Tibial artery (tissue), 4 donors: ENCODE results near the gene MCC.
"Not testable (repeated sequence)": the region's sequence is repeated elsewhere in the genome, so short reads cannot be mapped to it uniquely, and the experiment has no call there.

Experiments
- DNase-seq, 2 donors: peaks; one replicate each; pipeline ENCODE4 v3.0.0-alpha.2; 2019
- H3K27ac ChIP-seq, 2 donors: fragments of 200-600 bp; sonication (generic) in 1 of 2; 1 replicate in 1 of 2; 2 replicates in 1 of 2; pipeline ENCODE4 v1.5.1; 2018 to 2019; ENCODE audit warnings: mild to moderate bottlenecking in 1 of 2
- H3K27me3 ChIP-seq, 2 donors: fragments of 200-600 bp; sonication (generic) in 1 of 2; one replicate each; pipeline versions ENCODE4 v1.5.1 to v1.6.0; 2016 to 2019
- H3K36me3 ChIP-seq, 3 donors: fragments of 200-600 bp; sonication (generic) in 2 of 3; one replicate each; pipeline ENCODE4 v1.5.1; 2016 to 2019; ENCODE audit warnings: mild to moderate bottlenecking in 2 of 3
- H3K4me1 ChIP-seq, 4 donors: fragments of 200-600 bp; sonication (generic) in 2 of 4; 1 replicate in 3 of 4; 2 replicates in 1 of 4; pipeline ENCODE4 v1.5.1; 2016 to 2019
- H3K4me3 ChIP-seq, 2 donors: fragments of 200-600 bp; sonication (generic) in 1 of 2; 1 replicate in 1 of 2; 2 replicates in 1 of 2; pipeline ENCODE4 v1.5.1; 2018 to 2019; ENCODE audit warnings: mild to moderate bottlenecking in 2 of 2
- H3K9me3 ChIP-seq, 3 donors: fragments of 200-600 bp; sonication (generic) in 1 of 3; one replicate each; pipeline ENCODE4 v1.5.1; 2016 to 2019
- intact Hi-C: fragments of 100-400 bp; cut with DNase I; formaldehyde crosslinking; loops from one replicate; pipeline ENCODE4 v1.15.0; 2023; ENCODE audit warnings: low total_unique reads
- TF ChIP-seq, protein P1 (sequence below), 2 experiments: fragments of 200-600 bp in 1 of 2; fragments of 450-650 bp in 1 of 2; IDR thresholded peaks; one replicate each; pipeline ENCODE4 v1.5.1; 2017 to 2019; ENCODE audit warnings: antibody characterized with exemption in 2 of 2, mild to moderate bottlenecking in 1 of 2, moderate library complexity in 1 of 2

The MCC gene

DNA sequence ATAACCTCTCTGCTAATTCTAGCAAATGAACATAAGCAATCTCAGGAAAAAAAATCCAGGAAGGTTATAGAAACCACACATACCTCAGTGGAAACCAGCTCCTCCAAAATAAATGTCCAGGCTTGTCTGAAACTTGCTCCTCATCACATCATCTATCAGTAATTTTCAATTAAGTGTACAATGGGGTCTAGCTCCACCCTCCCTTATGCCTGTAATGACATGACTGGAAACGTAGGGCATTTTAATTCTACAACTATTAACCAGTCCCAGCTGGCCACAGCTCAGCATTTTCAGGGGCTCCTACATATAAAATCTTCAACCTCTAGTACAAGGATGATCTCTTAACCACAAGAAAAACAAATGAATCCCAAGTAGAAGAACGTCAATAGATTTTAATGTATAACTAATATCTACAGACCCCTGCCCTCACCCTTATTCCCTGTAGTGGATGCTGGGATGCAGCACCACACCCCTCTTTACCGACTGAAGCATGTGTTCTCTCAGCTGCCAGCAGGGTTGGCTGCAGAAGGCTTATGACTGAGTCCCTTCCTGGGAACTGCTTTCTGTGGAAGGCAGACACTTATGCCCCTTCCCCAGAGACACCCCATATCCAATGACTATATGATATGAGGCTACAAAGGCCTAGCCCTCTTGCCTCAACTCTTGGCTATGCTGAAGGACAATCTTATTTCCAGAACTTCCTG lies 60.2 kb downstream of the MCC start:
- Histone ChIP-seq H3K27ac (no peak overlapping the region), H3K27me3 (no peaks in the 10 kb centered on the region), H3K4me3 (no peak overlapping the region), H3K4me1 (peaks cover 0 to 6% (median 0%) of the 10 kb centered on the region in 4 donors), H3K9me3 (no peaks in the 10 kb centered on the region), H3K36me3 (no peaks in the 10 kb centered on the region)
- intact Hi-C loops = no loop called here
- DNase-seq = no peak
- TF ChIP-seq, protein P1, sequence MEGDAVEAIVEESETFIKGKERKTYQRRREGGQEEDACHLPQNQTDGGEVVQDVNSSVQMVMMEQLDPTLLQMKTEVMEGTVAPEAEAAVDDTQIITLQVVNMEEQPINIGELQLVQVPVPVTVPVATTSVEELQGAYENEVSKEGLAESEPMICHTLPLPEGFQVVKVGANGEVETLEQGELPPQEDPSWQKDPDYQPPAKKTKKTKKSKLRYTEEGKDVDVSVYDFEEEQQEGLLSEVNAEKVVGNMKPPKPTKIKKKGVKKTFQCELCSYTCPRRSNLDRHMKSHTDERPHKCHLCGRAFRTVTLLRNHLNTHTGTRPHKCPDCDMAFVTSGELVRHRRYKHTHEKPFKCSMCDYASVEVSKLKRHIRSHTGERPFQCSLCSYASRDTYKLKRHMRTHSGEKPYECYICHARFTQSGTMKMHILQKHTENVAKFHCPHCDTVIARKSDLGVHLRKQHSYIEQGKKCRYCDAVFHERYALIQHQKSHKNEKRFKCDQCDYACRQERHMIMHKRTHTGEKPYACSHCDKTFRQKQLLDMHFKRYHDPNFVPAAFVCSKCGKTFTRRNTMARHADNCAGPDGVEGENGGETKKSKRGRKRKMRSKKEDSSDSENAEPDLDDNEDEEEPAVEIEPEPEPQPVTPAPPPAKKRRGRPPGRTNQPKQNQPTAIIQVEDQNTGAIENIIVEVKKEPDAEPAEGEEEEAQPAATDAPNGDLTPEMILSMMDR (IDR thresholded peaks at IDR 0.05) = no peak

DNA sequence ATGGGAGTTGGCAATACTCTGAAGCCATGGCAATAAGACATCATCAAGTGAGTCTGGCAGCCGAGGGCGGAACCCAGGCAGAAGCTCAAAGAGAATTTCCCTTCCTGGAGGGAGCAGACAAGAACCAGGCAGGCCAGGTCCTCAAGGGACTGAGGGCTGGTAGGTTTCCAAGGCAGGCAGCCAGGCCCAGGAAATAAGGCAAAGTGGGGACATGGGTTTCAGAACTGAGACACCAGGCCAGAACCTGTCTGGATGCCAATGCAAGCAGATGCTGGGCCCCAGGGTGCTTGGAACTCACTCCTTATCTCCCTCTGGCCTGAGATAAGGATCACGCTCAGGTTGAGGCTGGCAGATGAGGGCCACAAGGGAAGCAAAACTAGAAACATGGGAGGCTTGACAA lies 62.3 kb downstream of the MCC start:
- H3K4me1 ChIP-seq = peaks cover 0 to 6% (median 0%) of the 10 kb centered on the region in 4 donors
- no peak overlapping the region for H3K27ac ChIP-seq
- intact Hi-C loops = no loop called here
- H3K36me3 ChIP-seq = no peaks in the 10 kb centered on the region
- no peaks in the 10 kb centered on the region for H3K9me3 ChIP-seq
- H3K27me3 ChIP-seq = no peaks in the 10 kb centered on the region
- TF ChIP-seq, protein P1 (IDR thresholded peaks at IDR 0.05) = no peak
- no peak overlapping the region for H3K4me3 ChIP-seq
- no peak for DNase-seq

- H3K4me1 ChIP-seq = peaks cover 0 to 6% (median 0%) of the 10 kb centered on the region in 4 donors
- no peaks in the 10 kb centered on the region for H3K36me3 ChIP-seq
- H3K27me3 ChIP-seq = no peaks in the 10 kb centered on the region
- no peaks in the 10 kb centered on the region for H3K9me3 ChIP-seq
- TF ChIP-seq, protein P1 (IDR thresholded peaks at IDR 0.05) = no peak
- intact Hi-C loops = no loop called here
- no peak overlapping the region for H3K27ac ChIP-seq
- H3K4me3 ChIP-seq = no peak overlapping the region
- no peak for DNase-seq
Observed at GRCh38 chr5:113421693-113422092, 66.6 kb downstream of the MCC start.

DNA sequence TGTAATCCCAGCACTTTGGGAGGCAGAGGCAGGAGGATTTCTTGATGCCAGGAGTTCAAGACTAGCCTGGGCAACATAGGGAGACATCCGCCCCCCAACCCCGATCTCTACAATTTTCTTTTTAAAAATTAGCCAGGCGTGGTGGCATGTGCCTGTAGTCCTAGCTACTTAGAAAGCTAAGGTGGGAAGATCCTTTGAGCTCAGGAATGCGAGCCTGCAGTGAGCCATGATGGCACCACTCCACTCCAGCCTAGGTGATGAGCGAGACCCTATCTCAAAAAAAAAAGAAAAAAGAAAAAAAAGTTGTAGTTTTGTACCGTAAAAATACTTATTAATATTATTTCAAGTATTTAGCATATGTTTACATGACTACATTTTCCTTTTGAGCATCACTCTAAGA lies 82.7 kb downstream of the MCC start:
- no peaks in the 10 kb centered on the region for H3K36me3 ChIP-seq
- intact Hi-C loops = no loop called here
- H3K4me3 ChIP-seq = no peak overlapping the region
- no peaks in the 10 kb centered on the region for H3K4me1 ChIP-seq
- DNase-seq = no peak
- no peaks in the 10 kb centered on the region for H3K9me3 ChIP-seq
- TF ChIP-seq, protein P1 (IDR thresholded peaks at IDR 0.05) = no peak
- no peak overlapping the region for H3K27ac ChIP-seq
- H3K27me3 ChIP-seq = no peaks in the 10 kb centered on the region

DNA sequence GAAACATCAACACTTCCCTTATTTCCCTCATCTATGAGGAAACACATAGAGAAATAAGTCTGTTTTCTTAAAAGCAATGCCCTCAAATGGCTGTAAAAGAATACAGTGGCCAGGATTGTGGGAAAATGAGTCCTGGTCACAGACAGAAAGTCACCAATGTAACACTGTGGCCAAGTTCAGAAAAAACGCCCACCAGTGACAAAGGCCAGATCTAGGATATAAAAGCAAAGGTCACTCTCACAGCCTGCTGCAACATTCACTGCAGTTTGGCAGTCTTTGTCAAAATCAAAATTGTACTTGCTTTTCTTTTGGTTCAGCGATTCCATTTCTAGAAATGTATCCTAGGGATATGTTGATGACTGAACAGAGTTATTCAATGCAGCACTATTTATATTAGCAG lies 84.0 kb downstream of the MCC start:
- intact Hi-C loops = no loop called here
- Histone ChIP-seq H3K27me3 (no peaks in the 10 kb centered on the region), H3K36me3 (no peaks in the 10 kb centered on the region), H3K4me3 (no peak overlapping the region), H3K4me1 (no peaks in the 10 kb centered on the region), H3K27ac (no peak overlapping the region), H3K9me3 (no peaks in the 10 kb centered on the region)
- no peak for DNase-seq
- TF ChIP-seq, protein P1 (IDR thresholded peaks at IDR 0.05) = no peak

GRCh38 chr5:113397986-113398385 lies 90.3 kb downstream of the MCC start:
- H3K4me3 ChIP-seq, H3K27ac ChIP-seq, H3K4me1 ChIP-seq, DNase-seq, H3K9me3 ChIP-seq, H3K36me3 ChIP-seq, H3K27me3 ChIP-seq, intact Hi-C loops: not testable (repeated sequence)
